Measurements from ENCODE around the gene HUS1B.

DNA sequence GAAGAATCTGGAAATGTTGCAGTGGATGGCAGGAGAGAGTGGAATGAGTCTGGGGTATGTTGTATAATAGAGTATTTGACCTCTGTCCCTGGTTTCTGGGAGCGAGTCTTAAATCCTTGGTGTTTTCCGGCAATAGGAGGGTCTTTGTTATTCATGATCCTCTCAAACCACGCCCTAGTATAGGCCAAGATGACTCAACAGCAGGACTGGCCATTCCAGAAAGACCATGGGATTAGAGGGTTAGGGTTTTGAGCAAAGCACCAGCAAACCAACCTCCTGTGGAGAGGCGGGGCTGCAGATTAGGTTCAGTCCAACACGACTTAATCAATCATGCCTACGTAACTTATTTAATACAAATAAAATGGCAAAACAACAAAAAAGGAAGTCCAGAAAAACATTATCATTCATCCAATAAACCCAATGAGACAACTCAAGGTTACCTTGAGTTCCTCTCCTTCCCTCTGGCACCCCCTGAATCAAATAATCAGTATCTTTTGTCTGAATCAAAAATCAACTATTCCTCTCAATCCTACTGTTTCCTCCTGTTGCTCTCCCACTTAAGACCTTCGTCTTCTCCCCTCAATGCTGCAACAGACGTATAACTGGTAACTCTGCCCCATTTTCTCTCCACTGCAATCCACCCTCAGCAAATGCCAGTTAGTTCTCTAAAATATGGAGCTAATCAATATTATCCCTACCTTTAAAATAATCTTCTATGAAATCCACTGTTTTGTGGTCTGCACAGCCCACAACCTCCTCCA lies 15.5 kb downstream of the HUS1B start:
- TF ChIP-seq TAF1 (IDR thresholded peaks at IDR 0.05; ENCODE audit: low read depth, low read length) (no peak), YY1 (IDR thresholded peaks at IDR 0.05; ENCODE audit: low read depth, low read length) (no peak), EP300 (IDR thresholded peaks at IDR 0.05; ENCODE audit: borderline replicate concordance in 1 of 2, low read depth in 2 of 2, low read length in 2 of 2) (no peak), POLR2A (IDR thresholded peaks at IDR 0.05; ENCODE audit: control extremely low read depth in 1 of 2, low read depth in 2 of 2, low read length in 2 of 2) (no peak), EZH2 (IDR thresholded peaks at IDR 0.05; ENCODE audit: low read depth, low read length, severe bottlenecking) (no peak), KDM1A (IDR thresholded peaks at IDR 0.05; ENCODE audit: borderline replicate concordance, low read length) (no peak), PHF8 (conservative IDR thresholded peaks at IDR 0.05; ENCODE audit: low read depth, low read length) (no peak)
- TF ChIP-seq, protein P1, sequence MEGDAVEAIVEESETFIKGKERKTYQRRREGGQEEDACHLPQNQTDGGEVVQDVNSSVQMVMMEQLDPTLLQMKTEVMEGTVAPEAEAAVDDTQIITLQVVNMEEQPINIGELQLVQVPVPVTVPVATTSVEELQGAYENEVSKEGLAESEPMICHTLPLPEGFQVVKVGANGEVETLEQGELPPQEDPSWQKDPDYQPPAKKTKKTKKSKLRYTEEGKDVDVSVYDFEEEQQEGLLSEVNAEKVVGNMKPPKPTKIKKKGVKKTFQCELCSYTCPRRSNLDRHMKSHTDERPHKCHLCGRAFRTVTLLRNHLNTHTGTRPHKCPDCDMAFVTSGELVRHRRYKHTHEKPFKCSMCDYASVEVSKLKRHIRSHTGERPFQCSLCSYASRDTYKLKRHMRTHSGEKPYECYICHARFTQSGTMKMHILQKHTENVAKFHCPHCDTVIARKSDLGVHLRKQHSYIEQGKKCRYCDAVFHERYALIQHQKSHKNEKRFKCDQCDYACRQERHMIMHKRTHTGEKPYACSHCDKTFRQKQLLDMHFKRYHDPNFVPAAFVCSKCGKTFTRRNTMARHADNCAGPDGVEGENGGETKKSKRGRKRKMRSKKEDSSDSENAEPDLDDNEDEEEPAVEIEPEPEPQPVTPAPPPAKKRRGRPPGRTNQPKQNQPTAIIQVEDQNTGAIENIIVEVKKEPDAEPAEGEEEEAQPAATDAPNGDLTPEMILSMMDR (IDR thresholded peaks at IDR 0.05; ENCODE audit: control extremely low read depth in 1 of 3, insufficient read depth in 1 of 3, low read depth in 1 of 3, low read length in 3 of 3) = no peak
